H9 (cell line): Measurements from ENCODE around the gene PDX1. TPM values are rescaled to one million over a fixed set of nuclear protein-coding genes. Genes with fewer than 3 reads are reported as not detected.

Source experiments
- DNase-seq: peaks from one replicate; pipeline ENCODE4 v3.0.0-alpha.2; 2017
- H2AFZ ChIP-seq: one replicate; pipeline ENCODE4 v1.6.1; 2013; ENCODE audit warnings: mild to moderate bottlenecking, low read length, control low read depth, moderate library complexity
- H2AK5ac ChIP-seq: 2 replicates; pipeline ENCODE4 v1.6.1; 2013; ENCODE audit warnings: low read length, control low read depth, mixed read lengths; ENCODE audit not compliant: insufficient read length
- H2BK120ac ChIP-seq: one replicate; pipeline ENCODE4 v1.6.1; 2013; ENCODE audit warnings: low read depth, mild to moderate bottlenecking, low read length, control low read depth, inconsistent platforms; ENCODE audit not compliant: poor library complexity, severe bottlenecking
- H2BK12ac ChIP-seq: 2 replicates; pipeline ENCODE4 v1.6.1; 2013; ENCODE audit warnings: low read length, control low read depth, mixed read lengths, low read depth; ENCODE audit not compliant: insufficient read length
- H2BK15ac ChIP-seq: 2 replicates; pipeline ENCODE4 v1.6.1; 2013; ENCODE audit warnings: low read depth, low read length, control low read depth
- H2BK20ac ChIP-seq: one replicate; pipeline ENCODE4 v1.6.1; 2013; ENCODE audit warnings: low read depth, mild to moderate bottlenecking, low read length, control low read depth, inconsistent platforms; ENCODE audit not compliant: poor library complexity, severe bottlenecking
- H2BK5ac ChIP-seq: 2 replicates; pipeline ENCODE4 v1.6.1; 2013; ENCODE audit warnings: low read length, control low read depth, mixed read lengths; ENCODE audit not compliant: insufficient read length
- H3K14ac ChIP-seq: 2 replicates; pipeline ENCODE4 v1.6.1; 2013; ENCODE audit warnings: low read length, control low read depth; ENCODE audit not compliant: insufficient read depth
- H3K18ac ChIP-seq: 2 replicates; pipeline ENCODE4 v1.6.1; 2013; ENCODE audit warnings: low read depth, mild to moderate bottlenecking, mixed read lengths, low read length, control low read depth; ENCODE audit not compliant: insufficient read length
- H3K23ac ChIP-seq: 2 replicates; pipeline ENCODE4 v1.6.1; 2013; ENCODE audit warnings: low read length, control low read depth, mixed read lengths, low read depth; ENCODE audit not compliant: insufficient read length
- H3K23me2 ChIP-seq: 2 replicates; pipeline ENCODE4 v1.6.1; 2013; ENCODE audit warnings: low read depth, mild to moderate bottlenecking, mixed read lengths, low read length, control low read depth; ENCODE audit not compliant: insufficient read length, poor library complexity, severe bottlenecking
- H3K27ac ChIP-seq: 2 replicates; pipeline ENCODE4 v1.5.1; 2013; ENCODE audit warnings: low read length, control low read depth, mixed read lengths, low read depth; ENCODE audit not compliant: insufficient read length
- H3K27me3 ChIP-seq: 2 replicates; pipeline ENCODE4 v1.6.1; 2013; ENCODE audit warnings: low read length, control low read depth, inconsistent platforms; ENCODE audit not compliant: insufficient read depth
- H3K4ac ChIP-seq: 2 replicates; pipeline ENCODE4 v1.6.1; 2013; ENCODE audit warnings: low read depth, mild to moderate bottlenecking, control low read depth, inconsistent platforms, low read length, moderate library complexity
- H3K4me1 ChIP-seq: 2 replicates; pipeline ENCODE4 v1.6.1; 2013; ENCODE audit warnings: low read length, control low read depth, inconsistent platforms; ENCODE audit not compliant: insufficient read depth
- H3K4me2 ChIP-seq: 2 replicates; pipeline ENCODE4 v1.6.1; 2013; ENCODE audit warnings: low read length, control low read depth, mixed read lengths; ENCODE audit not compliant: insufficient read length, insufficient read depth
- H3K56ac ChIP-seq: 2 replicates; pipeline ENCODE4 v1.6.1; 2013; ENCODE audit warnings: low read depth, mild to moderate bottlenecking, mixed read lengths, low read length, control low read depth; ENCODE audit not compliant: insufficient read length
- H3K79me1 ChIP-seq: 2 replicates; pipeline ENCODE4 v1.6.1; 2013; ENCODE audit warnings: low read depth, mild to moderate bottlenecking, moderate library complexity, low read length, control low read depth, inconsistent platforms; ENCODE audit not compliant: insufficient read depth, poor library complexity, severe bottlenecking
- H3K79me2 ChIP-seq: 2 replicates; pipeline ENCODE4 v1.6.1; 2013; ENCODE audit warnings: low read length, control low read depth, inconsistent platforms; ENCODE audit not compliant: insufficient read depth
- H3K9ac ChIP-seq: 2 replicates; pipeline ENCODE4 v1.6.1; 2013; ENCODE audit warnings: low read length, control low read depth, mixed read lengths; ENCODE audit not compliant: insufficient read length; ENCODE audit errors: extremely low read depth
- H3K9me3 ChIP-seq: one replicate; pipeline ENCODE4 v1.6.1; 2013; ENCODE audit warnings: low read depth, low read length, inconsistent platforms; ENCODE audit not compliant: control insufficient read depth
- H3T11ph ChIP-seq: one replicate; pipeline ENCODE4 v1.6.1; 2013; ENCODE audit warnings: mild to moderate bottlenecking, low read length, control low read depth, inconsistent platforms
- H4K20me1 ChIP-seq: one replicate; pipeline ENCODE4 v1.6.1; 2013; ENCODE audit not compliant: control insufficient read depth, insufficient read length, insufficient read depth
- H4K5ac ChIP-seq: 2 replicates; pipeline ENCODE4 v1.6.1; 2013; ENCODE audit warnings: low read depth, mild to moderate bottlenecking, mixed read lengths, low read length, control low read depth; ENCODE audit not compliant: insufficient read length
- H4K8ac ChIP-seq: replicated peaks from 2 replicates; pipeline ENCODE4 v1.6.1; 2013; ENCODE audit warnings: low read length, control low read depth, mixed read lengths, low read depth; ENCODE audit not compliant: insufficient read length
- H4K91ac ChIP-seq: 2 replicates; pipeline ENCODE4 v1.6.1; 2013; ENCODE audit warnings: low read depth, mild to moderate bottlenecking, moderate library complexity, mixed read lengths, low read length, control low read depth; ENCODE audit not compliant: insufficient read length
- H3K27ac Mint-ChIP-seq, 3 experiments: 2 replicates in 2 of 3; 3 replicates in 1 of 3; pipeline ENCODE4 v1.8.0; 2020 to 2021; ENCODE audit warnings: mixed read lengths in 3 of 3, mild to moderate bottlenecking in 1 of 3, moderate library complexity in 1 of 3
- H3K27me3 Mint-ChIP-seq: 2 replicates; pipeline ENCODE4 v1.8.0; 2021; ENCODE audit warnings: low read depth, mild to moderate bottlenecking, moderate library complexity, mixed read lengths
- H3K36me3 Mint-ChIP-seq, 3 experiments: 2 replicates in 2 of 3; 3 replicates in 1 of 3; pipeline ENCODE4 v1.8.0; 2020 to 2021; ENCODE audit warnings: low read depth in 3 of 3, mixed read lengths in 3 of 3; ENCODE audit not compliant: insufficient read depth in 1 of 3
- H3K4me1 Mint-ChIP-seq, 2 experiments: 2 replicates each; pipeline ENCODE4 v1.8.0; 2020; ENCODE audit warnings: mixed read lengths in 2 of 2
- H3K4me3 Mint-ChIP-seq, 2 experiments: 2 replicates in 1 of 2; 3 replicates in 1 of 2; pipeline ENCODE4 v1.8.0; 2020 to 2021; ENCODE audit warnings: mild to moderate bottlenecking in 2 of 2, mixed read lengths in 2 of 2, moderate library complexity in 1 of 2
- H3K9me3 Mint-ChIP-seq, 2 experiments: 2 replicates in 1 of 2; 3 replicates in 1 of 2; pipeline ENCODE4 v1.8.0; 2020; ENCODE audit warnings: mild to moderate bottlenecking in 2 of 2, mixed read lengths in 2 of 2, moderate library complexity in 1 of 2
- WGBS: extraction: QIAGEN DNeasy Blood & Tissue Kit; methylation state at CpG from one replicate; pipeline ENCODE4 v1.1.7; 2013; ENCODE audit warnings: missing lambda C conversion rate, low lambda C conversion rate, mixed read lengths; ENCODE audit not compliant: insufficient read length; ENCODE audit errors: extremely low coverage; 5-methylcytosine and 5-hydroxymethylcytosine counted together
- total RNA-seq: library from RNA; stranded (reverse); gene quantifications from 2 replicates; pipeline ENCODE4 v1.2.1, GENCODE V29; 2021
- TF ChIP-seq, protein P1 (sequence below): fragments of 200-600 bp; sonication (generic); conservative IDR thresholded peaks from 3 replicates; pipeline ENCODE4 v1.8.0; 2021; ENCODE audit warnings: antibody characterized with exemption, mild to moderate bottlenecking

Gene PDX1
- total RNA-seq, 1 experiment from 2014 or later = not detected

DNA sequence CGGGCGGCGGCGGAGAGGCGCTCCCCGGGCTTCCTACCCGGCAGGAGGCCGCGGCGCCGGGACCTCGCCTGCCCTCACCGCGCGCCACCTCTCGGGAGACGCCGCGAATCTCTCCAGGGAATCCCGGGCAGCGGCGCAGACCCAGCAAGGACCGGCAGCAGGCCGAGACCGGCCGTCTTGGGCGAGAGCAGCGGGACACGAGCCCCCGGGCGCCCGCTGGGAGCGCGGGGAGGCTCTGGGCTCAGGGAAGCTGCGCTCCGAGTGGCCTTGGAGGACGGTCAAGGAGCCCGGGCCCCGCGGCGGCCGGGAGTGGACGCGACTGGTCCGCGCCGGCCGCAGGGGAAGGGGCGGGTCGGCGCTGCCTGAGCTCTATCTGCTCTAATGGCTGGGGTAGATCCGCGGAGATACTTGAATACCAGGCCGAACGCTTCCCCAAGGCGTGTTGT lies 34.6 kb downstream of the PDX1 start:
- peaks cover 98% of the 10 kb centered on the region for H3K27me3 Mint-ChIP-seq
- peak overlapping the region in 1 of 2 experiments; percentile 79; a peak in 3 of 5 replicates for H3K4me3 Mint-ChIP-seq

More for the DNA sequence above, 34.6 kb downstream of the PDX1 start:
- Histone ChIP-seq H3K23me2 (peaks cover 7% of the 10 kb centered on the region), H2AK5ac (no peak overlapping the region), H3K4me2 (peak overlapping the region; percentile 65), H3K4me1 (no peaks in the 10 kb centered on the region; the same call in 1 of the 2 replicates), H4K5ac (no peak overlapping the region), H2BK120ac (no peak overlapping the region), H2AFZ (no peak overlapping the region), H3K79me1 (no peaks in the 10 kb centered on the region), H4K8ac (no peak overlapping the region), H3K9ac (no peak overlapping the region), H2BK5ac (no peak overlapping the region), H2BK20ac (no peak overlapping the region), H3K56ac (no peak overlapping the region), H3K27ac (no peak overlapping the region), H3K4ac (no peak overlapping the region), H4K91ac (no peak overlapping the region), H4K20me1 (no peaks in the 10 kb centered on the region), H3T11ph (no peak overlapping the region), H3K27me3 (peaks cover 71% of the 10 kb centered on the region), H3K79me2 (no peaks in the 10 kb centered on the region), H3K9me3 (no peaks in the 10 kb centered on the region), H3K18ac (no peak overlapping the region), H3K23ac (no peak overlapping the region), H2BK15ac (no peak overlapping the region; the same call in 1 of the 2 replicates), H3K14ac (no peak overlapping the region), H2BK12ac (no peak overlapping the region)
- TF ChIP-seq, protein P1, sequence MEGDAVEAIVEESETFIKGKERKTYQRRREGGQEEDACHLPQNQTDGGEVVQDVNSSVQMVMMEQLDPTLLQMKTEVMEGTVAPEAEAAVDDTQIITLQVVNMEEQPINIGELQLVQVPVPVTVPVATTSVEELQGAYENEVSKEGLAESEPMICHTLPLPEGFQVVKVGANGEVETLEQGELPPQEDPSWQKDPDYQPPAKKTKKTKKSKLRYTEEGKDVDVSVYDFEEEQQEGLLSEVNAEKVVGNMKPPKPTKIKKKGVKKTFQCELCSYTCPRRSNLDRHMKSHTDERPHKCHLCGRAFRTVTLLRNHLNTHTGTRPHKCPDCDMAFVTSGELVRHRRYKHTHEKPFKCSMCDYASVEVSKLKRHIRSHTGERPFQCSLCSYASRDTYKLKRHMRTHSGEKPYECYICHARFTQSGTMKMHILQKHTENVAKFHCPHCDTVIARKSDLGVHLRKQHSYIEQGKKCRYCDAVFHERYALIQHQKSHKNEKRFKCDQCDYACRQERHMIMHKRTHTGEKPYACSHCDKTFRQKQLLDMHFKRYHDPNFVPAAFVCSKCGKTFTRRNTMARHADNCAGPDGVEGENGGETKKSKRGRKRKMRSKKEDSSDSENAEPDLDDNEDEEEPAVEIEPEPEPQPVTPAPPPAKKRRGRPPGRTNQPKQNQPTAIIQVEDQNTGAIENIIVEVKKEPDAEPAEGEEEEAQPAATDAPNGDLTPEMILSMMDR = no peak
- Mint-ChIP-seq H3K27ac (no peak overlapping the region), H3K4me1 (peaks cover 0 to 9% of the 10 kb centered on the region in 2 experiments; a peak in 2 of 4 replicates), H3K36me3 (no peaks in the 10 kb centered on the region), H3K9me3 (peaks cover 5 to 11% of the 10 kb centered on the region in 2 experiments; a peak in 3 of 5 replicates)
- peak; percentile 66 for DNase-seq
- WGBS = no CpG with 5 or more reads among the region's 56 CpGs
